ENCODE results near the gene SELE.
A peak's percentile ranks its signal among the peaks of the same experiment; 100 is the strongest.
"Not testable (repeated sequence)": the region's sequence is repeated elsewhere in the genome, so short reads cannot be mapped to it uniquely, and the experiment has no call there.

SELE gene

DNA sequence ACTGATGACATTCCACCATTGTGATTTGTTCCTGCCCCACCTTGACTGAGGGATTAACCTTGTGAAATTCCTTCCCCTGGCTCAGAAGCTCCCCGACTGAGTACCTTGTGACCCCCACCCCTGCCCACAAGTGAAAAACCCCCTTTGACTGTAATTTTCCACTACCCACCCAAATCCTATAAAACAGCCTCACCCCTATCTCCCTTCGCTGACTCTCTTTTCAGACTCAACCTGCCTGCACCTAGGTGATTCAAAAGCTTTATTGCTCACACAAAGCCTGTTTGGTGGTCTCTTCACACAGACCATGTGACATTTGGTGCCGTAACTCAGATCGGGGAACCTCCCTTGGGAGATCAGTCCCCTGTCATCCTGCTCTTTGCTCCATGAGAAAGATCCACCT lies 50.7 kb downstream of the SELE start:
- DNase-seq (ENCODE audit: low read depth), result not testable (repeated sequence)

- no peak for DNase-seq (ENCODE audit: low read depth)
Measured at GRCh38 chr1:169682071-169682470, 51.8 kb downstream of the SELE start.

GRCh38 chr1:169681140-169681539 lies 52.7 kb downstream of the SELE start:
- no peak for DNase-seq (ENCODE audit: low read depth)

DNA sequence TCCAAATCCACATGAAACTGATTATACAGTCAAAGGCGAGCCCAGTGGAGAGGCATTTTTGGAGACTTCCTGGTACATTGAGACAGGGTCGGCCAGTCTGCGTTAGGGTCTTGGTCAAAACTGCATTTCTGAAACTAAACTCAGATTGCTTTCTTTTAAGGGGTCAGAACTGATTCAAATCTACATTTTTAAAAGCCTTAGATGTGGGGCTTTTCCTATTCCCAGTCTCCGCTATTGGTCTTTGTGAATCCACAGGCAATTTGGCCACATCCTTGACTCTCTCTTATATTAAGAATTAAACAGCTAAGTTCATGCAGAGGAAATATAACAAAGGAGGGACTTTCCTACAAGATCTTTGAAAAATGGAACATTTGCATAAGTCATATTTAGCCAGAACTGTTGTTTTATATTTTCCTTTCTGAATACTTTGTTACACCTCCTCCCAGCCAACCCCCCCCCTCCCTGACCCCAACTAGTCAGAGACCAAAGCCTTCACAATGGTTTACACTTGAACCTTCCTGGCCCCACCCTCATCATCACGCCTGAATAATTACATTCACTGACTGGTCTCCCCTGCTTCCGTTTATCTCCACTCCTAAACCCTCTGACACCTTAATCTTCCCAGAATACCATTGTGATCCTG lies 53.4 kb downstream of the SELE start:
- DNase-seq (ENCODE audit: low read depth), result no peak

- DNase-seq (ENCODE audit: low read depth), result no peak
Measured at GRCh38 chr1:169679692-169680091, 54.2 kb downstream of the SELE start.

DNA sequence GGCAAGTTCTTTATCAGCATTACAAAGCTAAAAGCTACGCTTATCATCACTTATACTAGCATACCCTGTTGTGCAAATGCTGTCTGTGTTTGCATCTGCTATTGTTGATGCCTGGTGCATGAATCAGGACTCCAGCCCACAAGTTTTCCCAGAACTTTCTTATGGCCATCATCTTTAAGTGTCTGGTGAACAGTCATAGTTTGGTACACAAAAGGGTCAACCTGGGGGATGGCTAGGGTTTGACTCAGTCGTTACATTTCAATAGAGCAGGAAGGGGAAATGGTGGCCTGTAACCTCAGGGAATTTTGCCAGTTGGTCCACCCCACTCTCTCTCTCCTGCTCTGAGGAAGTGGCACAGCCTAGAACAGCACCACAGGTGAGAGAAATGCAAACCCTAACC lies 57.9 kb downstream of the SELE start:
- peak; percentile 80 for DNase-seq (ENCODE audit: low read depth)
